NOMO-1 treated with dmso at 0.1 percent for 144 hours (cell line): Measurements from ENCODE around the gene DTNBP1.

Experiments used
- DNase-seq: peaks from one replicate; lab custom pipeline; 2025; ENCODE audit not compliant: unreplicated experiment; lab: John Stamatoyannopoulos, UW

The DTNBP1 gene

DNA sequence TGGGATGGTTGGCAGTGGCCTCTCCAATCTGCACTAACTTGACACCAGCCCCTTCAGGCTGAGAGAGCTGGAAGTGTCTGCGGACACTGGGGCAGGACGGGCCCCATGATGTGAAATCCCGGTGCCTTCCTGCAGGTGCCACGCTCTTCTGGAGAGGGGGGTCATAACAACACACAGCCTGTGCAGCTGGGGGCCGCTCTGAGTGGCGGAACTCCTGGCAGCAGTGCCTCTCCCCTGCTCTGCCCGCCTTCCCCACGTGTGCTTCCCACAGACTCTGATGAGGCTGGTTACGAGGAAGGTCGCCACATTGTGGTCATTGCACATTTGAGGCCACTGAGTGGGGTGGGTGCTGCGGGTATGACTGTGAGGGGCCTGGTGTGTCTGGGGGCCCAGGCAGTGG, 145.2 kb downstream of the DTNBP1 start:
- DNase-seq, result no peak

DNA sequence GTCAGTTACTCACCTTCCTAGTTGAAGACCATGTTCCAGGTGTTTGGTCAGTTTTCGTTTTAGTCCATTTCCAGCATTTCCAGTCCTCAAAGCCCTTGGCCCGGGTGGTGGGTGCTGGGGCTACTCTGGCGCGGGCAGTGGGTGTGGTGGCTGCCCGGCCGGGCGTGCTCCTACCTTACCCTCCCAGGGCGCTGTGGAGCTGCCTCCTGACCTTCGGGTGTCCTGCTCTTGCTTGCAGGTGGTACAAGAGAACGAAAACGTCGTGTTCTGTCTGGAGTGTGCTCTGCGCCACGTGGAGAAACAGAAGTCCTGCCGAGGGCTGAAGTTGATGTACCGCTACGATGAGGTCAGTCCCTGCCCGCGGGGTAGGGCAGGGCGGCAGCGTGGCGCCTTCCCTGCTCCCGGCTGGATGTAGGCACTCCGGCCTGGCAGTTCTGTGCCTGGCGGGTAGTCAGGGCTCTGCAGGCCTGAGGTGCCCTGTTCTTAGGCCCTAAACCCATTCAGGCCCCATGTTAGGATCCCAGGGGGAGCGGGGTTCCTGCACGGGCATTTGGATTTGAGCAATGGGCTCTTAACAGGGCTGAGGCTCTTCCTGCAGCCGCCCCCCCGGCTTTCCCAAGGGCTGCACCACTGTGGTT, 145.8 kb downstream of the DTNBP1 start:
- no peak for DNase-seq

- DNase-seq, result no peak
Measured at GRCh38 chr6:15516378-15516777, 146.4 kb downstream of the DTNBP1 start.

GRCh38 chr6:15515660-15516375, 147.0 kb downstream of the DTNBP1 start:
- DNase-seq, result no peak

DNA sequence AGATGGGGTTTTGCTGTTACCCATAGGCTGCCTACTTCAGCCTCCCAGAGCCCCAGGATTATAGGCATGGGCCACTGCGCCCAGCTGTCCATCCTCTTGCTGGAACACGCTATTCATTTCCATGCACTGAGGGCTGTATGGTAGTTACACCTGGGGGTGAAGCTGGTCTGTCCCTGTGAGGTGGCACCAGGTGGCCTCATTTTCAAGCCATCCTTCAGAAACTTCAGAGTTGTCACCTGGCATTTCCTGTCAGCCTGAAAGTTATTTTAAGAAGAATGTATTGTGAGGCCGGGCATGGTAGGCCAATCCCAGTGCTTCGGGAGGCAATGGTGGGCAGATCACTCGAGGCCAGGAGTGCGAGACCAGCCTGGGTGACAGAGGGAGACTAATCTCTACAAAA, 147.6 kb downstream of the DTNBP1 start:
- DNase-seq, result no peak

DNA sequence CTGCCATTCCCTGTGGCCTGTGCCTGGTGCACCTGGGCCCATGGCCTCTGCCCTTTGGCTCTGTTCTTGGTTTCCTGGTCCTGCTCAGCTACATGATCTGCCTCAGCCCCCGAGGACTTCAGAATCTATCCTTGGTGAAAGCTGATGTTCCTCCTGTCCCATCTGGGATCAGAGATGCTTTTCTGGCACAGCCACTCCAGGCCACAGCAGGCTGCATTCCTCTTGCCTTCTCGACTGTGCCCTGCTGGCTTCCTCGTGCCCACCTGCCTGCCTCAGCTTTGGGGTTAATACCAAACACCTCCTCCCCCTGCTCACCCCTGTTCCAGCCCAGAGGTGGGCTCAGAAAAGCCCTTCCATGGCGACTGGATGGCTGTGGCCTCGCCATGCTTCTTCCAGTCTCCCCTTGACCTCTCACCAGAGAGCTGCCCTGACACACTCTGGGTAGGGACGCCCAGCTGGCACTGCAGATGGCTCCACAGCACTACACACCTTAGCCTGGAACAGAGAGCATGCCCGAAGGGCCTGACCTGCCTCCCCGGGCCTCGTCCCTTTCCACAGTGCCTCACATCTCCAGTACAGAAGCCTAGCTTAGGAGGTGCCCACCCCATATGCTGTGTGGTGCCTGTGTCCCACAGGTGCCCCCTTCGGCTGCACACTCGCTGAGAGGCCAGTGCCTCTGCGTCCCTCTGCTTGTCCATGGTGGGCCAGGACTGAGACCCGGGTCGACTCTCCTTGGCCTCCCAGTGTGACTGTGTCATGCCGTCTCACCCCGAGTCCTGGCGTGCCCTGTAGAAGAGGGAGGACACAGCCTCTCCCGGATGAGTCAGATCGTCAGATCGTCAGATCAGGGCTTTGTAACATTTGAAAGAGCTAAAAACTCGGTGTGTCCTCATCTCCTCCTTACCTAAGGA, 148.8 kb downstream of the DTNBP1 start:
- no peak for DNase-seq

GRCh38 chr6:15513131-15513771, 149.6 kb downstream of the DTNBP1 start:
- DNase-seq, result no peak

DNA sequence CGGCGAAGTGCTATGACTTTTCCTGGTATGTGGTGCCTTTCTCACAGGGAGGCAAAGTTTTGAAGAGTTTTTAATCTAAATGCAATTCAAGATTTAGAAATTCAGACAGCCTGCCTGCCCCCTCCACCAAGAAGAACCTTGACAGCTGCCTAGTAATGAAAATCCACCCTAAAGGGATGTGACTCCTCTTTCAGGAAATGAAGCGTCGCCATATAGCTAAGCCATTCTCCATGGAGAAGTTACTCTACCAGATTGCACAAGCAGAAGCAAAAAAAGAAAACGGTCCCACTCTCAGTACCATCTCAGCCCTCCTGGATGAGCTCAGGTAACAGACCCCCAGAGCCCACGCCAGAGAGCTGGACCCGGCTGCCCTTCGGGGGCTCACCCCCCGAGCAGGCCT, 150.1 kb downstream of the DTNBP1 start:
- DNase-seq, result no peak

GRCh38 chr6:15512126-15512525, 150.7 kb downstream of the DTNBP1 start:
- DNase-seq, result no peak

DNA sequence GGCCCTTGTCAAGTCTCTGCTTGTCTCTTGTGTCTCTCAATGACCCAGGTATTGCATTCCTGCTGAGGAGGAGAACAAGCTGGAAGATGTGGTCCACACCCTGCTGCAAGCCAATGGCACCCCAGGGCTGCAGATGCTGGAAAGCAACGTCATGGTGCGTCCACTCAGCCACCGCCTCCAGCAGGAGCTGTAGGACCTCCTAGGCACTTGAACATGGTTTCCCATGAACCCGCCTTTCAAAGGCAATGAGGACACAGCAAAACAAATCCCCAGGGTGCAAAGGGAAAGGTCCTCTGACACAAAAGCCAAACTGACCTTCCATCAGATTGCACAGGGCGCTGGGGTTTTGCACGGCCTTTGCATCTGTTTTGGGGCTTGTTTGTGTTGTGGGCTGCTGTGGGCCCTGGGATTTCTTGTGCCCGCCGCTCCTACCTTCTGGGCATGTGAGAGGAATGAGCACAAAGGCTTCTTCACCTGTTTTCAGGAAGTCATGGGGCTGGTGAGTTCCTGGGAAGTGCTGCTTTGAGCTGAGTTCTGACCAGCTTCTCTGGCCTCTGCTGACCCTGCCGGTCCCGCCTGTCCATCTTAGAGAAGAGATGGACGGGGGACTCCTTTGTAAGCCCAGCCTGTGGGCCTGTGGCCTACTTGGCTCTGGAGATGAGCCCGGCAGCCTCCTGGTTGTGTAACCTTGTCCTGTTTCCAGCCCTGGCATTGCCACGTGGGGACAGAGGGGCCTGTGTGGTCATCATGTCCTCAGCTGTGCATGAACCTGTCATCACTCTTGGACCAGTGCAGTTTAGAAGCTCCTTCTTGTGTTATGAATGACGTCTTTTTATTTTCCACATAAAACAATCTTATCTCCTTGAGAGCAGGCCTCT, 151.3 kb downstream of the DTNBP1 start:
- DNase-seq, result no peak

DNA sequence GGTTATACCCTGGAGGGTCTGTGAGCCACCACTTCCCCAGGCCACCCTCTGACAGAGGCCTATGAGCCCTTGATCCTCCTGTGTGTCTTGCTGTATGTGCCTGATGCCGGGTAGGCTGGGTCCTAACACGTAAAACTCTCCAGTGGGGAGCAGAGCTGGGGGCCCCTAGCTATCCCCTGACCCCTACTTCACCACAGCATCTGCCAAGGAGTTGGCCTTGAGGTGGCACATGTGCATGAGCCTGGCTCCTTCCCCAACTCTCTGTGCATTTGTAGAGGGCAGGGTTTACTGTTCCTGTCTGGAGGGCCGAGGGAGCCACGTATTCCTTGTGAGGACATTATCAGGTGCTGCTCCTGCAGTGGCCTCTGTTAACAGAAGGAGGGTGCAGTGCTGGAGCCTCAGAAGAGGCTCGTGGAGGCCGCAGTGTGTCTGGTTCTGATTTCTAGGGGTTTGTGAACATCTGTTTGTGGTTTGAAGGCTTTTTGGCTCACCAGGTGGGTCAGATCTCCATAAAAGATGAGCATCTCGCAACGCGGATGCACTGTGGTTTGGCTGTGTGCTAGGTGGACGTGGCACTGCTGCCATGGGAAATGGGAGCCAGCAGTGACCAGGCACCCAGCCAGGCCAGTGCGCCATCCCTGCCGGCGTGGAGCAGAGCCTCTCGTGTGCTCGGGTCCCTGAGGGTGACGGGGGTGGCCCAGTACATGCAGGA, 152.1 kb downstream of the DTNBP1 start:
- no peak for DNase-seq

- no peak for DNase-seq
Measured at GRCh38 chr6:15510121-15510520, 152.7 kb downstream of the DTNBP1 start.

GRCh38 chr6:15509335-15509933, 153.4 kb downstream of the DTNBP1 start:
- DNase-seq, result no peak

- no peak for DNase-seq
Measured at GRCh38 chr6:15508931-15509330, 153.9 kb downstream of the DTNBP1 start.

DNA sequence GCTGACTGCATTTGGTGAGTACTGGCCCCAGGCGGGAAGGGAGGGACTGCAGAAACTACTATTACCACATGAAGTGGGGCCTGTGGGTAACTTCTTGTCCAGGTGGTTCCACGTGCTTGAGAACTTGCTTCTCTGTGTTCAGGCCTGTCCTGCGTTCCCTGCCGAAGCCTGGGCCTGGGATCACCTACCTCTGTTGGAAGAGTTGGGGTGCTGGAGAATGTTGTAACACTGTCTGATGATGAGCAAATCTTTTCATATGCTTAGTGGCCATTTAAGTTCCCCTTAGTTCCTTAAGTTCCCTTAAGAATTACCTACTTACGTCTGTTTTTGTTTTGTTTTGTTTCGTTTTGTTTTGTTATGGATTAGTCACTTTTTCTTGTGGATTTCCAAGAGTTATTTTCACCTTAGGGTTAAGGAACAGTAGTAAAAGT, 154.4 kb downstream of the DTNBP1 start:
- DNase-seq, result no peak

DNA sequence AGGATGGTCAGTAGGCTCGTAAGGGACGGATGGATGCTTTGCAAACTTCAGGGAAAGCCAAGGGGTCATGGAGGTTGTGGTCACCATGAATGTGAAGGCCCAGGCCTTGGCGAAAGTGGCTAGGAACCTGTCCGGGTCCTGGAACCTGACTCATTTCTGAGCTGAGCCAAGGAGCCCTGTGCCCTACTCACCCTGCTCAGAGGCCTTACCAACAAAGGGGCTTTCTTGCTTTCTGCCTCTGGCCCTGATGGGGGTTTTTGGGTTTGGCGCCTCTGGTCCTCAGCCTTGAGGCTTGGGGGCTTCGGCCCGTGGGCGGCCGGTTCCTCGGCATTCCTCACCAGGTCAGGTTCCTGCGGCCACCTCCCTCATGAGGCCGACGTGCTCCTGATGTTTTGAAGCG, 155.1 kb downstream of the DTNBP1 start:
- no peak for DNase-seq

DNA sequence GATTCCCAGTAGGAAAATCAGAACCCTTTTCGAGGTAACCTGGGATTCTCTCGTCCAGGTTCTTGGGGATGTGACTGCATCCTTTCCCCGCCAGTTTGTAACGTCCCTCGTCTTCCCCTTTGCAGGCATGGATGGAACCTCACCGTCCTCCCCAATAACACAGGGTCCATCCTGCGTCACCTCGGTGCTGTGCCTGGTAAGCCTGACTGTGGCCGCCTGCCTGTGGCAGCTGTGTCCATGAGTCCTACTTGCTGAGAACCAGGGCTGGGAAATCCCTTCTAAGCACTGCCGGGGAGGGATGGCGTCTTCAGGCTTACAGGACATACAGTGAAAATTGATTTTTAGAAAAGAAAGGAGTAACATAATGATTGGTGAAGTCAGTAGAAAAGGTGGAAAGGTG, 155.6 kb downstream of the DTNBP1 start:
- DNase-seq, result no peak

GRCh38 chr6:15506066-15506465, 156.8 kb downstream of the DTNBP1 start:
- no peak for DNase-seq

- no peak for DNase-seq
Measured at GRCh38 chr6:15505463-15505918, 157.3 kb downstream of the DTNBP1 start.
